NCI-H187 treated with DMSO at 0.1 percent for 48 hours (cell line): ENCODE measurements around the gene DOHH.
"Not testable (repeated sequence)": the region's sequence is repeated elsewhere in the genome, so short reads cannot be mapped to it uniquely, and the experiment has no call there.

Experiments used
- DNase-seq: peaks from one replicate; lab custom pipeline; 2025; lab: John Stamatoyannopoulos, UW

DOHH gene

DNA sequence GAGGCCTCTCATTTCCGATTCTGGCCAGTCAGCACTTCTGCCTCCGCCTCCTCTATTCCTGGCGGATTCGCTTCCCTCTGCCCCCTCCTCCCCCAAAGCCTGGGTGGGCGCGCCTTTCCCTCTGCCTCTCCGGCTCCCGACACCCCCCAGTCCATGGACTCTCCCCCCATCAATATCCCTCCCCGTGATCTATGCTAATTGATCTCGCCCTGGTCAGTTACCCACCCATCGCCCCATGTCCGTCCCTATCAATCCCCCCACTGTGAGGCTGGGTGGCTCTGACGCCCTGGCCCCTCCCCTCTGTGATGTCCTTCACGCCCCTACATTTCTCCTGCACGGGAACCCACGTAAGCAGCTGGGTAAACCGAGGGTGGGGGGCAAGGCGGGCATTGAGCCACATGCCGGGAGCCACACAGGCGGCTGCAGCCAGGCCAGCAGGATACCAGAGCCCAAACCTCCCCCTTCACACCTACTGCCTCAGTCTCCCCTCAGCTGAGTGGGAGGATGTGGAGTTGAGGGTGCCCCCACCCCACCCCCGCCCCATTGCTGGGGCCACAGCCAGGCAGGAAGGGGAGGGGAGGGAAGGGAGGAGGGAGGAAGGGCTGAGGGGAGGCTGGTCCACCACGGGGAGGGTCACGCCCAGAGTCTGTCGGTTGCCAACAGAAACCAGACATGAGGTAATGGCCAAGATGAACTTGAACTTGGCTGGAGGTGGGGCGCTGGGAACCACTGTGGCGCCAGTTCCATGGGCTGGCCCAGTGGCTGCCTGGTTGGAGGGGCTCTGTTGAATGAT is 41.2 kb downstream of the DOHH start:
- no peak for DNase-seq

DNA sequence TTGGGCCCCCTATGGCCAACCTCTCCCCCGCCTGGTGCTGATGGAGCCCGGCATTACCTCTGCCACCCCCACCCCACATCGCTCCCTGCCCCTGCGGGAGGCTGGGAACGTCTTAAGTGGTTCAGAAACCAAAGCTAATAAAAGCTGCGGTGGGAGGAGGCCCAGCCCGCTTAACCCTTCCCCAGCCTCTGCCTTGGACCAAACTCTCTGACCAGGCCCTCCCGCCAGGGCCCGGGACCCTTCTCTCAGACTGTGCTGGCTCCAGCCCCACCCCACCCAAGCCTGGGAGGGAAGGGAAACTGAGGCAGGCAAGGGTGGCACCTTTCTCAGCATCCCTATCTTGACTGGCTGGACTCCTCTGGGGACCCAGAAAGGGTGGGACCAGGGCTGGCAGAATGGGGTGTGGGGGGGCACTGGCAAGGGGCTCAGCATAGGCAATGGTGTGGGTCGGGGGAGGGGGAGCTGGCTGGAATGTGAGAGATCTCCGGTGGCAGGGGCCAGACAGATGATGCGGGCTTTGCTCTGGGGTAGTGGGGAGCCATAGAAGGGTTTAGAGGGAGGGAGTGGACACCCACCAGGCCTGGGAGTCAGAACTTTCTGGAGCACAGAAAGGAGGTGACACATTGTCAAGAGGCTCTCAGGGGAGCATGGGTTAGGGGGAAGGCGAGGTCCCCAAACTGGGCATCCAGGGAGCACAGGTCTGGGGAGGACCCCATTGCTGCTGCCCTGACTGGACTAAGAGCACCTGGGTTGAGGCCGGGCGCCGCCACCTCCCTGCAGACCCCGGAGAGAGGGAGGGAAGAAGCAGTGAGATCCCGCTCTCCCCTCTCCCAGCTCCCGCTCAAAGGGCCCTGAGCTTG is 42.0 kb downstream of the DOHH start:
- DNase-seq = no peak

DNA sequence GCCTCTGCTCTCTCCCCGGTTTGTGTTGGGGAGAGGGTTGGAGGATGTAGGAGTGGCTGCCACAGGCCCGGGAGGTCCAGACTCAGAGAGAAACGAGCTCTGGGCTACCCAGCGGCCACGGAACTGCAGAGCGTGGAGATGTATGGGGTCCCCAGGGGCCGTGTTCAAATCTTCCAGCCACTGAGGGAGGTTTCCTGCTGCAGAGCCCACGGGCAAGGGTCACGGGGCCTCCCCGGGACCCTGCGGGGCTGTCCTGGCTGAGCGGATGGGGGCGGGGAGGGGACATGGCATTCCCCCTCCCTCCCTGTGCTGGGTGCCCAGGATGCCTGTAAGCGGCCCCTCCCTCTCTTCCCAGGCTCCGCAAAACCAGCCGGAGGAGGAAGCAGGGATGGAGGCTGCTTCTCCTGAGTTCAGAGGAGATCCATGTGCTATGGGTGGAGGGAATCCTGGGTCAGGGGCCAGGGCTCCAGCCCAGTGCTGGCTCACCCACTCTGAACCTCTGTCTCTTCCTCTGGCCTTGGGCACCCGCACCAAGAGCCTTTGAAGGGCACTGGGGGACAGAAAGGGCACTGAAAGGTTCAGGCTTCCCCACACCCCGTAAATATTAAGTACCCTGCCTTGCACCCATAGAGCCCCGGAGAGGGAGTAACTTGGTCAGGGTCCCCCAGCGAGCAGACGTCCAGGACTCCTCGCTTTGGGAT is 42.8 kb downstream of the DOHH start:
- no peak for DNase-seq

DNA sequence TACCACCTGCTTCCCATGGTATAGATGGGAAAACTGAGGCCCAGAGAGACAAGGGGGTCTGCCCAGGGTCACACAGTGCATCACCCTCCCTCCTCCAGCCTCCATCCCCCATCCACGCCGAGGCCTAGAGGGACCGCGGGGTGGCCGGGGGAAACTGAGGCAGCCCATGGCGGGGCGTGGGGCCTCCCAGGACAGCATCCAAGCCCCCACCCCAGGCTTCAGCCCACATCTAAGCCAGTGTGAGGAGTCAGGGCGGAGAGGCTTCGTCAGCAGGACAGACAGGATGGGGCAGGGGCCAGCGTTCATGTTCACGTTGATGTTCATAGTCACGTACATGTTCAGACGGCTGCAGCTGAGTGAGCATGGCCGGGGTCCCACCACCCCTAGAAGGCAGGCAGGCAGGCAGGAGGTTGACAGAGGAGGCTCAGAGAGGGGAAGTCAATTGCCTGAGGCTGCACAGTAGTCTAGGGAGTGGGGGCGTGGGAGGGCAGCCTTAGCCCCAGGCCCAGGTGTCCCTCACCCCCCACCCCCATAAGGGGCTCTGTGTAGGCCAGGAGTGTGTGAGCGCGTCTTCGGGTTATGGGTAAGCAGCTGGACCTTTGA is 43.4 kb downstream of the DOHH start:
- DNase-seq = no peak

DNA sequence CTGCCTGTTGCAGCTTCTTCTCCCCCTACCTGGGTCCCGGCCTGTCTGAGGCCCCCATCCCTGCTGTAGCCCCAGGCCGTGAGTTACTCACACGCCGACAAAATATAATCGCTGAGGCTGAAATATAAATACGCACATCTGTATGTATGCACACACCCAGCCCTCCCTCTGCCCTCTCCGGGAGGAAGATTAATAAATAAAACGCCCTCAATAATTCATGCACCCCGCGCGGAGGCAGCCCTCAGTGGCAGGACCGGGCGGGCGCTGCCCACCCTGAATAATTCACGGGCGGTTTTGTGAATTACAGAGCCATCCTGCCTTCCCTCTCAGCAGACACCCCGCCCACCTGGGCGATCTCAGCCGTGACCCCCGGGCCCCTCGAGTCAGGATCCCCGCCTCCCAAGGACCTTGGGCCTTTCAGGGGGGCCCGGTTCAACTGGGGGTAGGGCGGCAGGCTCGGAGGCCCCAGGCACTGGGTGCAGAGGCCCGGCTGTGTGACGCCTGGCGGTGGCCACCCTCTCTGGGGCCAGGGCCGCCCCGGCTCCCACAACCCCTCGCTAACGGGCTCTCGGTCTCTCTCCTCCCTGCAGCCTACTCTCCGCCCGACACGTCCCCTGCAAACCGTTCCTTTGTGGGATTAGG is 44.4 kb downstream of the DOHH start:
- no peak for DNase-seq

DNA sequence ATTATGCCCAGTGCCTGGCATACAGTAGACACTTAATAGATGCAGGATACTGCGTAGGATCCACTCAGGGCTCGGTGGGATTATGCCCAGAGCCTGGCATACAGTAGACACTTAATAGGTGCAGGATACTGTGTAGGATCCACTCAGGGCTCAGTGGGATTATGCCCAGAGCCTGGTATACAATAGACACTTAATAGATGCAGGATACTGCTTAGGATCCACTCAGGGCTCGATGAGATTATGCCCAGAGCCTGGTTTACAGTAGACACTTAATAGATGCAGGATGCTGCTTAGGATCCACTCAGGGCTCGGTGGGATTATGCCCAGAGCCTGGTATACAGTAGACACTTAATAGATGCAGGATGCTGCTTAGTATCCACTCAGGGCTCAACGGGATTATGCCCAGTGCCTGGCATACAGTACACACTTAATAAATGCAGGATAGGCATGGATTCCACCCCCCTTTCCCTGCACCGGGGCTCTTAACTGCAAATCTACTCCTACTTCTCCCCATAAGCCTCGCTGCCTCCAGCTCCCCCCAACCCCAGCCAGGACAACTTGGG is 45.0 kb downstream of the DOHH start:
- no peak for DNase-seq

DNA sequence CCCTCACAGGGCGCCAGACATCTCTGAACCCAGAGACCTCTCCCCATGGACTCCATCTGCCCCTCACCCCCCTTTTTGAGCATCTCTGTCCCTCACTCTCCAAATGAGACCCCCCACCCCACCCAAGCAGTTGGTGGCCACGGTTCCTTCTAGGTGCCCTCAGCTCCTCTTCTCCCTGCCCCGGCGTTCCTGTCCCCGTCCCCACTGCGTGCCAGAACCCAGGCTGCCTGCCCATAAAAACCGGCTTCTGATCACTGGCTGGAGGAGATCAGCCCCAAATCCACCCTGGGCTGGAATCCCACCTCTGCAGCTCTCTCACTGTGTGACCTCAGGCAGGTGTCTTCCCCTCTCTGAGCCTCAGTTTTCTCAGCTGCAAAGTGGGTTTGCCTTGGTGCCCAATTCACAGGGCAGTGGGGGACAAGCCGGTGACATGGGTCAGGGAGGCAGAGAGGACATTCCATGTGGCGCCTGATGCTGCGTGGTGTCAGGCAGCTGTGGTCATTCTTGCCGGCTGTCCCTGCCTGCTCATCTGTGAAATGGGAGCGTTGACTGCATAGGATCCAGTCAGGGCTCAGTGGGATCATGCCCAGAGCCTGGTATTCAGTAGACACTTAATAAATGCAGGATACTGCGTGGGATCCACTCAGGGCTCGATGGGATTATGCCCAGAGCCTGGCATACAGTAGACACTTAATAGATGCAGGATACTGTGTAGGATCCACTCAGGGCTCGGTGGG is 45.6 kb downstream of the DOHH start:
- no peak for DNase-seq

DNA sequence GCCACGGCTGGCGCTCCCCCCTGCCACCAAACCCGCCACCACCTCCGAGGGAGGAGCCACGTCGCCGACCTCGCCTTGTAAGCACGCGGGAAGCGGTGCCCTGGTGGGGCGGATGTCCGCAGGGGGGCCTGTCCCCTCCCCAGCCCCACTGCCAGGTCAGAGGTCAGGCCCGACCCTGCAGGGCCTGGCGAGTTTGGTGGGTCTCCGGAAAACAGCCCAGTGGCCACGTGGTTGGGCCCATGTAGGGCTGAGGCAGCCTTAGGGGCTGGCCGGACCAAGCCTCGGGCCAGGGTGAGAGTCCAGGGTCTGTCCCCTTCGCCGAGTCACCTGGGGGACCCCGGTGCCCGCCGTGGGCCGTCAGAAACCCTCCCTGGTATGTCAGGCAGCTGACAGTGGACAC is 46.6 kb downstream of the DOHH start:
- no peak for DNase-seq

DNA sequence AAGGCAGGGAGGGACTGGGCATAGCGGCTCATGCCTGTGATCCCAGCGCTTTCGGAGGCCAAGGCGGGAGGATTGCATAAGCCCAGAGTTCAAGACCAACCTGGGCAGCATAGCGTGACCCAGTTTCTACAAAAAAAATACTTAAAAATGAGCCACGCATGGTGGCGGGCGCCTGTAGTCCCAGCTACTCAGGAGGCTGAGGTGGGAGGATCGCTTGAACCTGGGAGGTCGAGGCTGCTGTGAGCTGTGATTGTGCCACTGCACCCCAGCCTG is 47.6 kb downstream of the DOHH start:
- DNase-seq = not testable (repeated sequence)

DNA sequence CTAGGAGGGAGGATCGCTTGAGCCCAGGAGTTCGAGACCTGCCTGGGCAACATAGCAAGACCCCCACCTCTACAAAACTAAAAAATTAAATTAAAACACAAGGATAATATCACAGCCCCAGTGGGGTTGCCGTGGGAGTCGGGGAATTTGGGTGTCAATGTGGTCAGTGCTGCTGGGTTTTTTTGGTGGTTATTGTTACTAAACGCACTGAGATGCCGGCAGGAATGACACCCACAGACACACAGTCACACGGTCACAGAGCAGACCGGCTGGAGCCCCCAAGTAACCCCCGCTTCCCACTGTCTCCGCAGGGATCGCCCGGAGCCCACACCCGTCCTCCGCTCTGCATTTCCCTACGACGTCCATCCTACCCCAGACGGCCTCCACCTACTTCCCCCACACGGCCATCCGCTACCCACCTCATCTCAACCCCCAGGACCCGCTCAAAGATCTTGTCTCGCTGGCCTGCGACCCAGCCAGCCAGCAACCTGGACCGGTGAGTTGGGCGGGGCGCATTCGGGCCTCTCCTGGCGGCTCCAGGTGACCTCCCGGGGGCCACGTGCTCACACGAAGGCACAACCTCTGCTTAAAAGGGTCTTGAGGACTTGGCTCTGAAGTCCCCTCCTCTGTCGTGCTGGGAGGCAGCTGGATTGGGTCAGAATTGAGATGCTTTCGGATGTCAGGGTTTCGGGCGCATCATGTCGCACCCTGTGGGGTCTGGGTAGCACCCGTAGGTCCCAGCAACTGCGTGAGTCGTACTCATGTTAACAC is 48.1 kb downstream of the DOHH start:
- no peak for DNase-seq

DNA sequence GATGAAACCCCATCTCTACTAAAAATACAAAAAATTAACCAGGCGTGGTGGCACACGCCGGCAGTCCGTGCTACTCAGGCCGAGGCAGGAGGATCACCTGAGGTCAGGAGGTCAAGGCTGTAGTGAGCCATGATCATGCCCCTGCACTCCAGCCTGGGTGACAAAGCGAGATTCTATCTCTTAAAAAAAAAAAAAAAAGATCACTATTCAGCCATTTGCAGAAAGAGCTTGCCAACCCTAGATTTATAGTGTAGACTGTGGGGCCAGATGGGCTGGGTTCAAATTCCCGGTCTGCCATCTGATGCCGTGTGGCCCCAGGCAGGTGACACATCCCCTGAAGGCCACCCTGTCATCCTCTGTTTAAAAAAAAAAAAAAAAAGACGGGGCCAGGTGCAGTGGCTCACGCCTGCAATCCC is 49.0 kb downstream of the DOHH start:
- no peak for DNase-seq

DNA sequence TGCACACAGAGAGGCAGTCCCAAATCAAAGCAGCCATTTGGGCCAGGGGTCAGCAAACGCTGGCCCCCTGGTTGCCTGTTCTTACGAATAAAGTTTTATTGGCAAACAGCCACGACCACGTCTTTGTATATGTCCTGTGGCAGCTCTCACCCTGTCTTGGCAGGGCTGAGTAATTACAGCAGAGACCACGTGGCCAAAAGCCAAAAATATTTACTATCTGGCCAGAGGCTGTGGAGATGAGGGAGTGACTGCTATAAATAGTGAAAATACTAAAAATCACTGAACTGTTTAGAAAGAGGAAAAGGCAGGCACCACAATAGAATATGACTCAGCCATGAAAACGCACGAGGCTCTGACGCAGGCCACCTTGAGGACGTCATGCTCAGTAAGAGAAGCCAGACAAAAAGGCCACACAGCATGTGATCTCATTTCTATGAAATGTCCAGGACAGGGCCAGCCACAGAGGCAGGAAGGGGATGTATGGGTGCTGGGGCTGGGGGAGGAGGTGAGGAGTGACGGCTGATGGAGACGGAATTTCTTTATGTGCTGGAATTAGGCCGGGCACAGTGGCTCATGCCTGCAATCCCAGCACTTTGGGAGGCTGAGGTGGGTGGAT is 49.6 kb downstream of the DOHH start:
- DNase-seq = no peak

DNA sequence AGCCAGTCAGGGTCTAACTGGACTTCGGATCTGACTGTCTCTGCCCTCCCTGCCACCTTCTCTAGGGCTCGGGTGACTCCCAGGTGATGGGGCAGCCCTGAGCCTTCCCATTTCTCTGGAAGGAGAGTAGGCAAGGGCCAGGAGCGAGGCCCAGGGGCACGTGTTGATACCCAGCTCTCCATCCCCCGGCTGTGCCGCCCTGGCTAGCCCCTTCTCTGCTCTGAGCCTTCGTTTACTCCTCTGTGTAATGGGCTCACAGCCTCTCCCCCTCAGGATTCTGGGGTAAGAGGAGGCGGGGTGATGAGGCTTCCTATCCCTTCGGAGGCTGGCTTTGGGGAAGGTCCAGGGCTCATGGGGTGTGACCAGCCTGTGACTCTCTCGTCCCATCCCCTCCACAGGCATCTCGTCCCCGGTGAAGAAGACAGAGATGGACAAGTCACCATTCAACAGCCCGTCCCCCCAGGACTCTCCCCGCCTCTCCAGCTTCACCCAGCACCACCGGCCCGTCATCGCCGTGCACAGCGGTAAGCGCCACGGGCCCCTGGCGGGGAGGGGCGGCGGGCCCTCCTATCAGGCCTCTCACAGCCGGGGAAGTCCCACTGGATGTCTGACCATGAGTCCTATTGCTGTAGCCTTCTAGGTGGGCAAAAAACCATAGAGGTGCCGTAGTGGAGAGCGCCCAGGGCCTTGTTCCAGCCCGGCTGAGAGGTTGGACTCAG is 51.7 kb downstream of the DOHH start:
- no peak for DNase-seq

DNA sequence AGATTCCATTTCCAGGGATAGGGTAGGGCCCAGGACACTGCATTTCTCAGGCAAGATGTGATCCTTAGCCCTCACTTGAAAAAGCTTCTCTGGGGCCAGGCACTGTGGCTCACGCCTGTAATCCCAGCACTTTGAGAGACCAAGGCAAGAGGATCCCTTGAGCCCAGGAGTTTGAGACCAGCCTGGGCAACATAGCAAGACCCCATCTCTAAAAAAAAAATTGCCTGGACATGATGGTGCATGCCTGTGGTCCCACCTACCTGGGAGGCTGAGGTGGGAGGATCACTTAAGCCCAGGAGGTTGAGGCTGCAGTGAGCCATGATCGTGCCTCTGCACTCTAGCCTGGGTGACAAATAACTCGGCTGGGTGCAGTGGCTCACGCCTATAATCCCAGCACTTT is 53.8 kb downstream of the DOHH start:
- not testable (repeated sequence) for DNase-seq

DNA sequence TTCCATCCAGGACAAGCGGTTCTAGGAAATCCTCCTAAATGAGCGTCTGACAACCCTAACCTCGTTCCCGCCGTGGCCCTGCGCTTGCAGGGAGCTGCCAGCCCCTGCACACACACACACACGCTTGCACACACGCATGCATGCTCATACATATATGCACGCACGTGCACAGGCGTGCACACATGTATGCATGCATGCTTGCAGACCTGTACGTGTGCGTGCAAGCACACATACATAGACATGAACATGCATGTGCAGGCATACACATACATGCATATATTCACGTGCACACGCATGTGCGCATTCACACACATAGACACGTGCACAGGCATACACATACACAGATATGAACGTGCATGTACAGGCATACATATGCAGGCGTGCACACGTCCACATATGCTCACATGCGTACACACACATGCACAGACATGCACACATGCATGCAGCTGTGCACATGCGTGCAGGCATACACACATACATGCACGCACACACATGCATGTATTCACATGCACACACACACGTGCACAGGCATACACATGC is 55.7 kb downstream of the DOHH start:
- DNase-seq = no peak

DNA sequence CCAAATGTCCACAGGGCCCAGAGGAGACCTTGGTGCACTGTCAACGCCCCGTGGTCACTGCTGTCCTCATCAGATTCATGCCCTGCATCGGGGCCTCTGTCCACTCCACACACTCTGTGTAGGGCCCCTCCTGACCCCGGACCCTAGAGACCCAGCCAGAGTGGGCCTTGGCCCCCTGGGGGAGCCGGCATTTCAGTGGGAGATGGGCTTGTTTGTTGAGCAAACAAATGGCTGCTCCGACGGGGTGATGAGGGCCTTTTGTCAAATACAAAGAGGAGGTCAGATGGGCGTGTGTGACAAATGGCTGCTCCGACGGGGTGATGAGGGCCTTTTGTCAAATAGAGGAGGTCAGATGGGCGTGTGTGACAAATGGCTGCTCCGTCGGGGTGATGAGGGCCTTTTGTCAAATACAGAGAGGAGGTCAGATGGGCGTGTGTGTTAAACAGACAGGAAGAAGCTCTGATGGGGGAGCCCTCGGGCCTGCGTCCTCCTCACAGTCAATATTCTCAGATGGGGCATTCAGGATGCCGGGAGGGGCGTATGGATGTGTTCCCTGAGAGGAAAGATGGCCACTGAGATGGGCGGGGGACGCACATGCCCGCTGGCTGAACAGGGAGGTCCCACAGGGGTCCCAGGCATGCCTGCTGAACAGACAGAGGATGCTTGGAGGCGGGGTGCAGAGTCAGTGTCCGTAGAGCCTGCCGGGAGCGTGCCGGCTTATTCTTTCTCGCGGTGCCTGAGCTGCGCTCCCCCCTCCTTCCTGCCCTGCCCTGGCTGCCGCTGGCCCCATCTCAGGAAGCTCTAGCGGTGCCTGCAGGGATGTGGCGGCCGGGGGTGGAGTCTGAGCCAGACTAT is 56.4 kb downstream of the DOHH start:
- DNase-seq = no peak

DNA sequence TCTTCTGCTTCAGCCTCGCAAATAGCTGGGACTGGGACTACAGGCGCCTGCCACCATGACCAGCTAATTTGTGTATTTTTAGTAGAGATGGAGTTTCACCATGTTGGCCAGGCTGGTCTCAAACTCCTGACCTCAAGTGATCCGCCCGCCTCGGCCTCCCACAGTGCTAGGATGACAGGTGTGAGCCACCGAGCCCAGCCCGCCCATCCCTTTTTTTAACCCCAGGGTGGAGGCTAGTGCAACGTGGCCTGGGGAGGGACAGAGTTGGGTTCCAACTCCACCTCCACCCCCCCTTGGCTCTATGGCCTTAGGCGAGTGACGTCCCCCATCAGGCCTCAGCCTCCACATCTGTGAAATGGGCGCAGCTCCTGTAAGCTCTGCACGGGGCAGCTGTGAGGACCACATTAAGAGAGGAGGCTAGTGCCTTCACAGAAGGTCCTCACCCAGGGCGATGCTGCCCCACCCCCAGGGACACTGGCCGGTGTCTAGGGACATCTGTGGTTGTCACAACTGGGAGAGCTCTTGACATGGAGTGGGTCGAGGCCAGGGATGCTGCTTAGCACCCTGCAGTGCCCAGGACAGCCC is 57.9 kb downstream of the DOHH start:
- no peak for DNase-seq

DNA sequence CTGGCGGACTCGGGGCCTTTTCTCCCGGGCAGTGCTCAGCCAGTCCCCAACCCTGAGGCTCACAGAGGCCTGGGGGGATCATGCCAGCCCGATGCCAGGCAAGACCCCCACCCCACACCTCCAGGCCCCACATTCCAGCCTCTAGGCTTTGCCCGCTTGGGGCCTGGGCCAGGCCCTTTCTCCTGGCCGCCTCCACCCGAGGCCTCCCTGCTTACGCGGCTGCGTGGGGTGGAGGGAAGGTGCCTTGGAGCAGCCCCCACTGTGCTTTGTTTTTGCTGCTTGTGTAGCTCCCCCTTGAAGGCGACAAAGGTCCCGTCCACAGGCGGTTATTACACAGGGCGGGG is 58.5 kb downstream of the DOHH start:
- DNase-seq = no peak
